ENCODE measurements around the gene PFDN5. TPM values are rescaled to one million over a fixed set of nuclear protein-coding genes. Genes with fewer than 3 reads are reported as not detected.

PFDN5 gene
- total RNA-seq, 2 experiments from 2014 or later: 253 to 322 TPM

Other genes starting within 250 kb of the PFDN5 start
- 1 to 10 TPM in 1 of 2 experiments, under 1 TPM in 1; 0.77 to 2.4 TPM for gene TNS2, start 245.5 kb upstream of the PFDN5 start, total RNA-seq
- 10 to 100 TPM; 13.7 to 18.2 TPM for gene SPRYD3, start 216.2 kb upstream of the PFDN5 start, total RNA-seq
- 1 to 10 TPM; 1.3 to 2.4 TPM for gene IGFBP6, start 197.9 kb upstream of the PFDN5 start, total RNA-seq
- under 1 TPM; 0.57 to 0.79 TPM for gene SOAT2, start 192.1 kb upstream of the PFDN5 start, total RNA-seq
- gene ZNF740, start 114.8 kb upstream of the PFDN5 start, total RNA-seq: 10 to 100 TPM; 34.9 to 40.2 TPM
- 10 to 100 TPM; 20.0 to 23.1 TPM for gene CSAD, start 114.6 kb upstream of the PFDN5 start, total RNA-seq
- gene ITGB7, start 88.3 kb upstream of the PFDN5 start, total RNA-seq: 10 to 100 TPM; 73.0 to 77.6 TPM
- gene RARG, start 63.3 kb upstream of the PFDN5 start, total RNA-seq: 10 to 100 TPM; 20.0 to 21.6 TPM
- 10 to 100 TPM; 60.8 to 66.9 TPM for gene ESPL1, start 27.2 kb upstream of the PFDN5 start, total RNA-seq
- gene MYG1, start 4.2 kb downstream of the PFDN5 start, total RNA-seq: 10 to 100 TPM; 61.9 to 68.8 TPM
- 10 to 100 TPM; 65.5 to 72.5 TPM for gene AAAS, start 26.1 kb downstream of the PFDN5 start, total RNA-seq
- not detected for gene SP7, start 40.8 kb downstream of the PFDN5 start, total RNA-seq
- gene SP1, start 84.6 kb downstream of the PFDN5 start, total RNA-seq: 10 to 100 TPM; 76.8 to 93.5 TPM
- gene AMHR2, start 128.3 kb downstream of the PFDN5 start, total RNA-seq: not detected
- gene PRR13, start 146.2 kb downstream of the PFDN5 start, total RNA-seq: 100 to 1,000 TPM; 250 to 266 TPM
- 100 to 1,000 TPM; 881 to 999 TPM for gene PCBP2, start 156.6 kb downstream of the PFDN5 start, total RNA-seq
- 10 to 100 TPM; 12.6 to 13.8 TPM for gene MAP3K12, start 203.9 kb downstream of the PFDN5 start, total RNA-seq
- 10 to 100 TPM; 28.3 to 30.2 TPM for gene TARBP2, start 205.7 kb downstream of the PFDN5 start, total RNA-seq
- gene NPFF, start 211.9 kb downstream of the PFDN5 start, total RNA-seq: not detected